HepG2 (cell line): ENCODE measurements around the gene SEMA4A. TPM values are rescaled to one million over a fixed set of nuclear protein-coding genes. Genes with fewer than 3 reads are reported as not detected.

ENCODE experiments used
- KDM5B ChIP-seq: sonication (generic); formaldehyde crosslinking; IDR thresholded peaks from 2 replicates; pipeline ENCODE4 v1.4.0; 2020; ENCODE audit warnings: missing genetic modification reagents, mild to moderate bottlenecking, borderline replicate concordance
- RBM39 ChIP-seq: fragments of 200-400 bp; formaldehyde crosslinking; IDR thresholded peaks from one replicate; pipeline ENCODE4 v1.6.1; 2018; ENCODE audit warnings: antibody characterized with exemption, mild to moderate bottlenecking, low read depth, low read length; ENCODE audit not compliant: poor library complexity, severe bottlenecking
- U2AF1 ChIP-seq: fragments of 200-400 bp; formaldehyde crosslinking; optimal IDR thresholded peaks from 2 replicates; pipeline ENCODE3; 2017; ENCODE audit warnings: mild to moderate bottlenecking, low read depth, low read length
- ZBTB42 ChIP-seq: sonication (generic); formaldehyde crosslinking; IDR thresholded peaks from 2 replicates; pipeline ENCODE4 v1.5.0; 2020; ENCODE audit warnings: mild to moderate bottlenecking, missing genetic modification reagents
- ZNF3 ChIP-seq: IDR thresholded peaks from 2 replicates; pipeline ENCODE4 v1.7.0; 2017; ENCODE audit warnings: inconsistent platforms
- ZNF468 ChIP-seq: sonication (generic); formaldehyde crosslinking; IDR thresholded peaks from 2 replicates; pipeline ENCODE4 v1.8.0; 2022; ENCODE audit warnings: mild to moderate bottlenecking, moderate library complexity, missing genetic modification reagents
- polyA plus RNA-seq, 8 experiments: library from polyadenylated mRNA; depleted of rRNA in 3 of 8; stranded (reverse) in 7 of 8; unstranded in 1 of 8; fragments of >200 nt; fragmentation: Illumina TruSeq in 4 of 8; extraction: Trizol in 4 of 8; gene quantifications; 2 replicates each; pipeline versions ENCODE4 v1.2.1 to v1.2.3, GENCODE V29; 2011 to 2016; ENCODE audit warnings: low read depth in 4 of 8, missing spikeins in 1 of 8, mixed read lengths in 1 of 8; ENCODE audit not compliant: insufficient read depth in 1 of 8
- total RNA-seq, 5 experiments: library from RNA; depleted of rRNA; stranded (reverse); fragments of >200 nt; fragmentation: Illumina TruSeq; extraction: Trizol; gene quantifications; 2 replicates each; pipeline ENCODE4 v1.2.3, GENCODE V29; 2016; ENCODE audit warnings: low read depth in 1 of 5
- TF ChIP-seq, protein P1 (sequence below), 2 experiments: fragments of 450-650 bp in 1 of 2; sonication (generic) in 1 of 2; formaldehyde crosslinking in 1 of 2; IDR thresholded peaks; 2 replicates each; pipeline versions ENCODE4 v1.6.1 to v1.8.0; 2016 to 2022; ENCODE audit warnings: antibody characterized with exemption in 1 of 2, mild to moderate bottlenecking in 1 of 2, missing genetic modification reagents in 1 of 2
- TF ChIP-seq, protein P2 (sequence below): sonication (generic); formaldehyde crosslinking; IDR thresholded peaks from 2 replicates; pipeline ENCODE4 v1.5.0; 2020; ENCODE audit warnings: mild to moderate bottlenecking, missing genetic modification reagents, moderate library complexity

The SEMA4A gene
- total and polyA plus RNA-seq, 2 of the 13 experiments (the other 11 are each of a cell fraction or from before 2014, with no cell fraction given) = 0.09 to 0.20 TPM

- TF ChIP-seq, protein P1, sequence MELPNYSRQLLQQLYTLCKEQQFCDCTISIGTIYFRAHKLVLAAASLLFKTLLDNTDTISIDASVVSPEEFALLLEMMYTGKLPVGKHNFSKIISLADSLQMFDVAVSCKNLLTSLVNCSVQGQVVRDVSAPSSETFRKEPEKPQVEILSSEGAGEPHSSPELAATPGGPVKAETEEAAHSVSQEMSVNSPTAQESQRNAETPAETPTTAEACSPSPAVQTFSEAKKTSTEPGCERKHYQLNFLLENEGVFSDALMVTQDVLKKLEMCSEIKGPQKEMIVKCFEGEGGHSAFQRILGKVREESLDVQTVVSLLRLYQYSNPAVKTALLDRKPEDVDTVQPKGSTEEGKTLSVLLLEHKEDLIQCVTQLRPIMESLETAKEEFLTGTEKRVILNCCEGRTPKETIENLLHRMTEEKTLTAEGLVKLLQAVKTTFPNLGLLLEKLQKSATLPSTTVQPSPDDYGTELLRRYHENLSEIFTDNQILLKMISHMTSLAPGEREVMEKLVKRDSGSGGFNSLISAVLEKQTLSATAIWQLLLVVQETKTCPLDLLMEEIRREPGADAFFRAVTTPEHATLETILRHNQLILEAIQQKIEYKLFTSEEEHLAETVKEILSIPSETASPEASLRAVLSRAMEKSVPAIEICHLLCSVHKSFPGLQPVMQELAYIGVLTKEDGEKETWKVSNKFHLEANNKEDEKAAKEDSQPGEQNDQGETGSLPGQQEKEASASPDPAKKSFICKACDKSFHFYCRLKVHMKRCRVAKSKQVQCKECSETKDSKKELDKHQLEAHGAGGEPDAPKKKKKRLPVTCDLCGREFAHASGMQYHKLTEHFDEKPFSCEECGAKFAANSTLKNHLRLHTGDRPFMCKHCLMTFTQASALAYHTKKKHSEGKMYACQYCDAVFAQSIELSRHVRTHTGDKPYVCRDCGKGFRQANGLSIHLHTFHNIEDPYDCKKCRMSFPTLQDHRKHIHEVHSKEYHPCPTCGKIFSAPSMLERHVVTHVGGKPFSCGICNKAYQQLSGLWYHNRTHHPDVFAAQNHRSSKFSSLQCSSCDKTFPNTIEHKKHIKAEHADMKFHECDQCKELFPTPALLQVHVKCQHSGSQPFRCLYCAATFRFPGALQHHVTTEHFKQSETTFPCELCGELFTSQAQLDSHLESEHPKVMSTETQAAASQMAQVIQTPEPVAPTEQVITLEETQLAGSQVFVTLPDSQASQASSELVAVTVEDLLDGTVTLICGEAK (IDR thresholded peaks at IDR 0.05) = no peak
- TF ChIP-seq, protein P1 (CRISPR knock-in tag; IDR thresholded peaks at IDR 0.05) = no peak
- TF ChIP-seq ZBTB42 = no peak
- TF ChIP-seq KDM5B (CRISPR knock-in tag) = 0 out of 2 replicates have a peak, but pooled peaks have one; percentile 24
- no peak for TF ChIP-seq ZNF468 (CRISPR knock-in tag)
- no peak for TF ChIP-seq RBM39
- TF ChIP-seq, protein P2, sequence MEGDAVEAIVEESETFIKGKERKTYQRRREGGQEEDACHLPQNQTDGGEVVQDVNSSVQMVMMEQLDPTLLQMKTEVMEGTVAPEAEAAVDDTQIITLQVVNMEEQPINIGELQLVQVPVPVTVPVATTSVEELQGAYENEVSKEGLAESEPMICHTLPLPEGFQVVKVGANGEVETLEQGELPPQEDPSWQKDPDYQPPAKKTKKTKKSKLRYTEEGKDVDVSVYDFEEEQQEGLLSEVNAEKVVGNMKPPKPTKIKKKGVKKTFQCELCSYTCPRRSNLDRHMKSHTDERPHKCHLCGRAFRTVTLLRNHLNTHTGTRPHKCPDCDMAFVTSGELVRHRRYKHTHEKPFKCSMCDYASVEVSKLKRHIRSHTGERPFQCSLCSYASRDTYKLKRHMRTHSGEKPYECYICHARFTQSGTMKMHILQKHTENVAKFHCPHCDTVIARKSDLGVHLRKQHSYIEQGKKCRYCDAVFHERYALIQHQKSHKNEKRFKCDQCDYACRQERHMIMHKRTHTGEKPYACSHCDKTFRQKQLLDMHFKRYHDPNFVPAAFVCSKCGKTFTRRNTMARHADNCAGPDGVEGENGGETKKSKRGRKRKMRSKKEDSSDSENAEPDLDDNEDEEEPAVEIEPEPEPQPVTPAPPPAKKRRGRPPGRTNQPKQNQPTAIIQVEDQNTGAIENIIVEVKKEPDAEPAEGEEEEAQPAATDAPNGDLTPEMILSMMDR (CRISPR knock-in tag) = peak; percentile 90
- TF ChIP-seq U2AF1 = peak; percentile 72
- TF ChIP-seq ZNF3 (CRISPR knock-in tag) = no peak
These were observed 12.3 kb upstream of the SEMA4A start (continued) for GRCh38 chr1:156140879-156141707.
